Measurements from ENCODE around the gene ADAM19.

DNA sequence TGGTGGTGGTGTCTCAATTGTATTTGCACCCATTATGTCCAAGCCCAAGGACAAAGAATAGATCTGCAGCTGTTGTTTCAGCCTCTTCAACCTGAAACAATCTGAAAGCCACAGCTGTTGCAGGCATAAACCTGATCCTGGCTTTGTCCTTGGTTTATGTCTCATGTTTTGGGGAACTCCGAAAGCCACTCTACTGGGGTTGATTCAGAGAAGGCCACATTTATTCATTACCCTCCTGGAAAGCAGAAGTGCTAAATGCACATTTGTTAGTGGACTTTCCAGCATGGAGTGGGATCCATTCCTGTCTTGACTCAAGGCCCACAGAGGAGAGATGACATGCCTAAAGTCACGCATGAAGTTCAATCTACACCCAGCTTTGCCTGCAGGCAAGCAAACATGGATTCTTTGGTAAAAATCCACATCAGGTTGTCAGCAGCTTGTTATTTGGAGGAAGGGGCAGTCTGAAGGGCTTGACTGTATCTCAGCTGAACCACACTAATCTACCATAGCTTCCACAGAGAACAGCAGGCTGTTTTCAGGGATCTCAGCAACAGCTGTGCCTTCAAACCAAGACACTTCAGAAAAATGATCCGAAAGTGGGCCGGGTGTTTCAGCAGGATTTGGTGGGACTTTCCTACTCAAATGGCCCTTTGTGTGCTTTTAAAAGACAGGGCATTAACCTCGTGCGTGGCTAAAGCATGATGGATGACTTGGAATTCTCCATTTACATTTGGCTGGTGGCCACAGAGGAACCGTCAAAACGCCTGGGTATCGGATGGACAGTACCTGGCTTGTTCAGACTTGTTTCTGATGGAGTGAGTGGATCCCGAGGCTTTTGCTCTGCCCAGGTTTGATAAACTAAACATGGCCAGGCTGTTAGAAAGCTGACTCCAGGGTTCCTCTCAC, 36.2 kb upstream of the ADAM19 start:
- TF ChIP-seq, protein P1, sequence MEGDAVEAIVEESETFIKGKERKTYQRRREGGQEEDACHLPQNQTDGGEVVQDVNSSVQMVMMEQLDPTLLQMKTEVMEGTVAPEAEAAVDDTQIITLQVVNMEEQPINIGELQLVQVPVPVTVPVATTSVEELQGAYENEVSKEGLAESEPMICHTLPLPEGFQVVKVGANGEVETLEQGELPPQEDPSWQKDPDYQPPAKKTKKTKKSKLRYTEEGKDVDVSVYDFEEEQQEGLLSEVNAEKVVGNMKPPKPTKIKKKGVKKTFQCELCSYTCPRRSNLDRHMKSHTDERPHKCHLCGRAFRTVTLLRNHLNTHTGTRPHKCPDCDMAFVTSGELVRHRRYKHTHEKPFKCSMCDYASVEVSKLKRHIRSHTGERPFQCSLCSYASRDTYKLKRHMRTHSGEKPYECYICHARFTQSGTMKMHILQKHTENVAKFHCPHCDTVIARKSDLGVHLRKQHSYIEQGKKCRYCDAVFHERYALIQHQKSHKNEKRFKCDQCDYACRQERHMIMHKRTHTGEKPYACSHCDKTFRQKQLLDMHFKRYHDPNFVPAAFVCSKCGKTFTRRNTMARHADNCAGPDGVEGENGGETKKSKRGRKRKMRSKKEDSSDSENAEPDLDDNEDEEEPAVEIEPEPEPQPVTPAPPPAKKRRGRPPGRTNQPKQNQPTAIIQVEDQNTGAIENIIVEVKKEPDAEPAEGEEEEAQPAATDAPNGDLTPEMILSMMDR (IDR thresholded peaks at IDR 0.05), result no peak
- no peak for TF ChIP-seq POLR2A (IDR thresholded peaks at IDR 0.05)
